Aortic smooth muscle cell (primary cell): Measurements from ENCODE around the gene HSPA13. TPM values are rescaled to one million over a fixed set of nuclear protein-coding genes. Genes with fewer than 3 reads are reported as not detected.

Experiments used
- total RNA-seq: library from RNA; depleted of rRNA; stranded (reverse); fragments of >200 nt; gene quantifications from 2 replicates; pipeline ENCODE4 v1.2.3, GENCODE V29; 2014

The HSPA13 gene, protein sequence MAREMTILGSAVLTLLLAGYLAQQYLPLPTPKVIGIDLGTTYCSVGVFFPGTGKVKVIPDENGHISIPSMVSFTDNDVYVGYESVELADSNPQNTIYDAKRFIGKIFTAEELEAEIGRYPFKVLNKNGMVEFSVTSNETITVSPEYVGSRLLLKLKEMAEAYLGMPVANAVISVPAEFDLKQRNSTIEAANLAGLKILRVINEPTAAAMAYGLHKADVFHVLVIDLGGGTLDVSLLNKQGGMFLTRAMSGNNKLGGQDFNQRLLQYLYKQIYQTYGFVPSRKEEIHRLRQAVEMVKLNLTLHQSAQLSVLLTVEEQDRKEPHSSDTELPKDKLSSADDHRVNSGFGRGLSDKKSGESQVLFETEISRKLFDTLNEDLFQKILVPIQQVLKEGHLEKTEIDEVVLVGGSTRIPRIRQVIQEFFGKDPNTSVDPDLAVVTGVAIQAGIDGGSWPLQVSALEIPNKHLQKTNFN
- 49.1 and 60.6 TPM in 2 replicates for total RNA-seq

DNA sequence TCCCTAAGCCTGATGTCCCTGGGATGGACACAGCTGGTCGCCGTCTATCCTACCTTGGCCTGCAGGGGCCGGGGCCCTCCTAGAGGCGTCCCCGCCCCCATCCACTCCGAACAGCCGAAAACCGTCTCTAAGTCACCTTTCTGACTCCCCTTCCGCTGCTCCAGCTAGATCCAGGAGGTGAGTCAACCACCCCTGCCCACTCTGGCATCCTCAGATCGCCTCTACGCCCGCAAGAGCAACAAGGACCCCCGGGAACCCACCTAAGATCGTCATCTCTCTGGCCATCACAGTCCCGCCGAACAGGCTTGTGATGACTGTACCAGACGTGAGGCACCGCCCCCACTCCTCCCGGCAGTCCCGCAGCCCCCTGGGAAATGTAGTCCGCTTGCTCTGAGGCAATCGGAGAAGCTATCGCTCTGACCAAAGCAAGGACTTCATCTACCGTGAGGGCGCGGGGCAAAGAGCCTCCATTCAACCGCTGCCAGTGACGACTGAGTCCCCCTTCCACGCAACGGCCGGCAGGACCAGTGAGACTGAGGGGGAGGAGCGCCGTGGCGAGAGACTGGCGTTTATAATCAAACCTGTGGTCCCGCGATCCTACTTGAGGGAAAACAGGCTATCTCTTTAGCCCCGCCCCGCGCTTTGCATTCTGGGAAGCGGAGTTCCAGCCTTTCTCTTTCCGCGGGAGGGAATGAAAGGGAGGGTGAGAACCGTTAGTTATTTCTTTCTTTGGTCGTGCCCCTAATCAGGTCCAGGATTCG, at the start of gene HSPA13:
HSPA13 (minus strand) TSS at position 312 of the 761 bp plus-strand sequence; CDS start at position 285, 27 bp downstream.

Other genes starting within 250 kb of the HSPA13 start
- not detected in 2 replicates for gene LIPI, start 172.2 kb downstream of the HSPA13 start, total RNA-seq
- not detected in 2 replicates for gene RBM11, start 167.0 kb downstream of the HSPA13 start, total RNA-seq
- gene SAMSN1, start 163.2 kb upstream of the HSPA13 start, total RNA-seq = 0.06 and 0.40 TPM in 2 replicates